ENCODE measurements around the gene ABHD16B. TPM values are rescaled to one million over a fixed set of nuclear protein-coding genes. Genes with fewer than 3 reads are reported as not detected.
A peak's percentile ranks its signal among the peaks of the same experiment; 100 is the strongest.

ABHD16B gene
- total and polyA plus RNA-seq, 2 donors (not counting 1 experiment from before 2014, with no cell fraction given): not detected

DNA sequence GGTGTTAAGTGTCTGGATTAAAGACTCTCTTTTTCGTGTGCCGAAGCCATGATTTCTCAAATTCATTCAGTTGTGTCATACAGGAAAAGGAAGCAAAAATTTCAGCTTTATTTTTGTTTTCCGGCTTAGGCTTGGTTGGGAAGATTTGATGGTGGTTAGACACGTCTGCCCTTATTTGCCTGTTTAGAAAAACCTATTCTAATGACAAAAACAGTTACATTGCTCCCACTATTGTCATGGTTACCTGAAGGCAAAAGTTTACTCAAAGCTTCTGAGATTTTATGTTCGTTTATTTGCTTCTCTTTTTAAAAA lies 34.6 kb downstream of the ABHD16B start:
- Mint-ChIP-seq H3K9me3 (ENCODE audit: insufficient read depth) (no peaks in the 10 kb centered on the region), H3K4me3 (peak overlapping the region; percentile 93), H3K27me3 (no peaks in the 10 kb centered on the region), H3K27ac (peak overlapping the region; percentile 91), H3K4me1 (peaks cover 45% of the 10 kb centered on the region)
- H2AFZ ChIP-seq (ENCODE audit: insufficient read depth, low read depth, low read length, poor library complexity, severe bottlenecking): peak overlapping the region; percentile 40
- H3K36me3 ChIP-seq (replicated peaks in 1 of 2; ENCODE audit: control extremely low read depth in 1 of 2, control insufficient read depth in 1 of 2, extremely low read depth in 1 of 2, insufficient read depth in 2 of 2, low read length in 1 of 2): peaks cover 0 to 8% of the 10 kb centered on the region in 2 experiments
- WGBS (ENCODE audit: insufficient coverage): 0% methylated on average over 3 of the region's 5 CpGs
- TF ChIP-seq, protein P1, sequence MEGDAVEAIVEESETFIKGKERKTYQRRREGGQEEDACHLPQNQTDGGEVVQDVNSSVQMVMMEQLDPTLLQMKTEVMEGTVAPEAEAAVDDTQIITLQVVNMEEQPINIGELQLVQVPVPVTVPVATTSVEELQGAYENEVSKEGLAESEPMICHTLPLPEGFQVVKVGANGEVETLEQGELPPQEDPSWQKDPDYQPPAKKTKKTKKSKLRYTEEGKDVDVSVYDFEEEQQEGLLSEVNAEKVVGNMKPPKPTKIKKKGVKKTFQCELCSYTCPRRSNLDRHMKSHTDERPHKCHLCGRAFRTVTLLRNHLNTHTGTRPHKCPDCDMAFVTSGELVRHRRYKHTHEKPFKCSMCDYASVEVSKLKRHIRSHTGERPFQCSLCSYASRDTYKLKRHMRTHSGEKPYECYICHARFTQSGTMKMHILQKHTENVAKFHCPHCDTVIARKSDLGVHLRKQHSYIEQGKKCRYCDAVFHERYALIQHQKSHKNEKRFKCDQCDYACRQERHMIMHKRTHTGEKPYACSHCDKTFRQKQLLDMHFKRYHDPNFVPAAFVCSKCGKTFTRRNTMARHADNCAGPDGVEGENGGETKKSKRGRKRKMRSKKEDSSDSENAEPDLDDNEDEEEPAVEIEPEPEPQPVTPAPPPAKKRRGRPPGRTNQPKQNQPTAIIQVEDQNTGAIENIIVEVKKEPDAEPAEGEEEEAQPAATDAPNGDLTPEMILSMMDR (IDR thresholded peaks at IDR 0.05): no peak
- no peak for TF ChIP-seq EZH2 (IDR thresholded peaks at IDR 0.05; ENCODE audit: borderline replicate concordance, insufficient read depth, low read depth, low read length, poor library complexity, severe bottlenecking)
- H3K4me2 ChIP-seq (replicated peaks; ENCODE audit: low read depth, low read length, poor library complexity, severe bottlenecking): peak overlapping the region; percentile 93
- peaks cover 24 to 46% of the 10 kb centered on the region in 2 donors for H3K4me1 ChIP-seq (ENCODE audit: control insufficient read depth in 2 of 2, insufficient read depth in 2 of 2, low read length in 2 of 2)
- H3K27ac ChIP-seq (ENCODE audit: low read length in 2 of 2): peak overlapping the region; percentile 42 to 80
- no peaks in the 10 kb centered on the region for H3K27me3 ChIP-seq (replicated peaks in 1 of 4; ENCODE audit: control extremely low read depth in 1 of 4, control insufficient read depth in 3 of 4, insufficient read depth in 4 of 4, low read length in 3 of 4)
- ChIA-PET CTCF (interaction anchor here (0.8 to 1.7 kb wide), 10 partner anchors 14 to 358 kb away, joined by 3 to 7 read pairs (median 4); partner anchors contain the start of genes LKAAEAR1, PRPF6, PTK6 and UCKL1), POLR2A (interaction anchor here (1.3 to 2.0 kb wide), 3 partner anchors 30 to 84 kb away, joined by 5 to 6 read pairs (median 6); partner anchors contain the start of genes SAMD10, TPD52L2 and UCKL1)
- H3K9me3 ChIP-seq (ENCODE audit: control extremely low read depth in 1 of 3, control insufficient read depth in 2 of 3, insufficient read depth in 1 of 3, low read length in 2 of 3): no peaks in the 10 kb centered on the region
- peaks cover 50% of the 10 kb centered on the region for H3K79me2 ChIP-seq (ENCODE audit: control insufficient read depth, insufficient read depth, low read length)
- H4K20me1 ChIP-seq (ENCODE audit: control insufficient read depth, insufficient read depth, low read length, poor library complexity, severe bottlenecking): peaks cover 54% of the 10 kb centered on the region
- ATAC-seq (ENCODE audit: low read depth): no peak
- intact Hi-C loops (cut with micrococcal nuclease): loop anchor here (1.0 to 10.0 kb wide), 5 partner anchors 31 to 941 kb away; partner anchors contain the start of genes GMEB2, PRPF6, SLC17A9 and TPD52L2
- H3K9ac ChIP-seq (ENCODE audit: low read length): peak overlapping the region; percentile 65
- peak overlapping the region; percentile 27 to 81 (median 60) for H3K4me3 ChIP-seq (ENCODE audit: control extremely low read depth in 1 of 5, extremely low read depth in 1 of 5, insufficient read depth in 1 of 5, low read depth in 2 of 5, low read length in 4 of 5)
- DNase-seq: no peak
